ENCODE measurements around the gene TNRC18. TPM values are rescaled to one million over a fixed set of nuclear protein-coding genes. Genes with fewer than 3 reads are reported as not detected.

The TNRC18 gene
- polyA plus RNA-seq, 1 donor from 2014 or later = 23.6 TPM

- no peak for TF ChIP-seq TAF1 (IDR thresholded peaks at IDR 0.05; ENCODE audit: low read depth)
- TF ChIP-seq, protein P1, sequence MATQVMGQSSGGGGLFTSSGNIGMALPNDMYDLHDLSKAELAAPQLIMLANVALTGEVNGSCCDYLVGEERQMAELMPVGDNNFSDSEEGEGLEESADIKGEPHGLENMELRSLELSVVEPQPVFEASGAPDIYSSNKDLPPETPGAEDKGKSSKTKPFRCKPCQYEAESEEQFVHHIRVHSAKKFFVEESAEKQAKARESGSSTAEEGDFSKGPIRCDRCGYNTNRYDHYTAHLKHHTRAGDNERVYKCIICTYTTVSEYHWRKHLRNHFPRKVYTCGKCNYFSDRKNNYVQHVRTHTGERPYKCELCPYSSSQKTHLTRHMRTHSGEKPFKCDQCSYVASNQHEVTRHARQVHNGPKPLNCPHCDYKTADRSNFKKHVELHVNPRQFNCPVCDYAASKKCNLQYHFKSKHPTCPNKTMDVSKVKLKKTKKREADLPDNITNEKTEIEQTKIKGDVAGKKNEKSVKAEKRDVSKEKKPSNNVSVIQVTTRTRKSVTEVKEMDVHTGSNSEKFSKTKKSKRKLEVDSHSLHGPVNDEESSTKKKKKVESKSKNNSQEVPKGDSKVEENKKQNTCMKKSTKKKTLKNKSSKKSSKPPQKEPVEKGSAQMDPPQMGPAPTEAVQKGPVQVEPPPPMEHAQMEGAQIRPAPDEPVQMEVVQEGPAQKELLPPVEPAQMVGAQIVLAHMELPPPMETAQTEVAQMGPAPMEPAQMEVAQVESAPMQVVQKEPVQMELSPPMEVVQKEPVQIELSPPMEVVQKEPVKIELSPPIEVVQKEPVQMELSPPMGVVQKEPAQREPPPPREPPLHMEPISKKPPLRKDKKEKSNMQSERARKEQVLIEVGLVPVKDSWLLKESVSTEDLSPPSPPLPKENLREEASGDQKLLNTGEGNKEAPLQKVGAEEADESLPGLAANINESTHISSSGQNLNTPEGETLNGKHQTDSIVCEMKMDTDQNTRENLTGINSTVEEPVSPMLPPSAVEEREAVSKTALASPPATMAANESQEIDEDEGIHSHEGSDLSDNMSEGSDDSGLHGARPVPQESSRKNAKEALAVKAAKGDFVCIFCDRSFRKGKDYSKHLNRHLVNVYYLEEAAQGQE (IDR thresholded peaks at IDR 0.05; ENCODE audit: borderline replicate concordance) = no peak
- TF ChIP-seq, protein P2, sequence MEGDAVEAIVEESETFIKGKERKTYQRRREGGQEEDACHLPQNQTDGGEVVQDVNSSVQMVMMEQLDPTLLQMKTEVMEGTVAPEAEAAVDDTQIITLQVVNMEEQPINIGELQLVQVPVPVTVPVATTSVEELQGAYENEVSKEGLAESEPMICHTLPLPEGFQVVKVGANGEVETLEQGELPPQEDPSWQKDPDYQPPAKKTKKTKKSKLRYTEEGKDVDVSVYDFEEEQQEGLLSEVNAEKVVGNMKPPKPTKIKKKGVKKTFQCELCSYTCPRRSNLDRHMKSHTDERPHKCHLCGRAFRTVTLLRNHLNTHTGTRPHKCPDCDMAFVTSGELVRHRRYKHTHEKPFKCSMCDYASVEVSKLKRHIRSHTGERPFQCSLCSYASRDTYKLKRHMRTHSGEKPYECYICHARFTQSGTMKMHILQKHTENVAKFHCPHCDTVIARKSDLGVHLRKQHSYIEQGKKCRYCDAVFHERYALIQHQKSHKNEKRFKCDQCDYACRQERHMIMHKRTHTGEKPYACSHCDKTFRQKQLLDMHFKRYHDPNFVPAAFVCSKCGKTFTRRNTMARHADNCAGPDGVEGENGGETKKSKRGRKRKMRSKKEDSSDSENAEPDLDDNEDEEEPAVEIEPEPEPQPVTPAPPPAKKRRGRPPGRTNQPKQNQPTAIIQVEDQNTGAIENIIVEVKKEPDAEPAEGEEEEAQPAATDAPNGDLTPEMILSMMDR (IDR thresholded peaks at IDR 0.05; ENCODE audit: poor library complexity, severe bottlenecking) = no peak
- TF ChIP-seq SMC3 (conservative IDR thresholded peaks at IDR 0.05; ENCODE audit: poor library complexity) = no peak
- no peak for TF ChIP-seq EZH2 (IDR thresholded peaks at IDR 0.05; ENCODE audit: borderline replicate concordance, insufficient read depth, low read length, poor library complexity, severe bottlenecking)
- no peak for TF ChIP-seq MXI1 (conservative IDR thresholded peaks at IDR 0.05; ENCODE audit: poor library complexity, severe bottlenecking)
- TF ChIP-seq POLR2AphosphoS5 (IDR thresholded peaks at IDR 0.05) = no peak
- TF ChIP-seq EP300 (conservative IDR thresholded peaks at IDR 0.05; ENCODE audit: poor library complexity, severe bottlenecking) = no peak
- TF ChIP-seq RAD21 (conservative IDR thresholded peaks at IDR 0.05) = no peak
- Histone ChIP-seq H3K4me2 (ENCODE audit: low read length) (no peak overlapping the region), H3F3A (ENCODE audit: insufficient read depth, low read length, poor library complexity, severe bottlenecking) (no peaks in the 10 kb centered on the region), H3K79me2 (replicated peaks; ENCODE audit: insufficient read depth, low read length) (no peaks in the 10 kb centered on the region), H3K9ac (ENCODE audit: low read length) (no peak overlapping the region), H3K27me3 (ENCODE audit: insufficient read depth, low read depth, low read length) (no peaks in the 10 kb centered on the region), H3K36me3 (ENCODE audit: insufficient read depth, low read length) (no peaks in the 10 kb centered on the region), H3K27ac (ENCODE audit: low read length) (no peak overlapping the region), H2AFZ (ENCODE audit: low read depth, low read length) (no peak overlapping the region), H4K20me1 (ENCODE audit: insufficient read depth) (no peaks in the 10 kb centered on the region), H3K4me3 (ENCODE audit: low read length) (no peak overlapping the region), H3K9me2 (ENCODE audit: insufficient read depth, low read length) (no peaks in the 10 kb centered on the region), H3K9me3 (ENCODE audit: low read length) (no peaks in the 10 kb centered on the region)
Measured at GRCh38 chr7:5443678-5444077, 20.0 kb upstream of the TNRC18 start.

DNA sequence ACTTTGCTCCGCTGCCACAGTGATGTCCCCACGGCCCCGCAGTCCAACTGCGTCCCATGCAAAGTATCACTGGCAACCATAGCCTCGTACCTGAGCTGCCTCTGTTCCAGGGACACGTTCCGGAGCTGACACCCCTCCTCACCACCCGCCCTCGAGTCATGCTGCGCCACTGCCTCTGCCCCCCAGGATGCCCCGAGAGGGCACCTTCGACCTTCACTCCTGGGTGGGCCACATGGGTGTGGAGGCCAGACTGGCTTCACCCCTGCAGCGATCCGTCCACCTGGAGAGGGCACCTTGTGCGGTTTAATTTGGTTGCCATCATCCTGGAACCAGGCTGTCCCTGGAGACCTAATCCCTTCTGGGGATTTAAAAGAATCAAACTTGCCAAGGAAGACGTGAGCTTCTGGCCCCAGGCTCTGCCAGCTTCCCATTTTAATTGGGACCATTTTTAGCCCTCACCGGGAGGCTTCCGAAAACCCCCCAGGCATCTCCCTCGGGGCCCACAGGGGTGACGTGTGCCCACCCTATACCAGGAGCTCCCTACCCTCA, 19.2 kb upstream of the TNRC18 start:
- H3F3A ChIP-seq (ENCODE audit: insufficient read depth, low read length, poor library complexity, severe bottlenecking) = no peaks in the 10 kb centered on the region
- TF ChIP-seq, protein P1 (IDR thresholded peaks at IDR 0.05; ENCODE audit: borderline replicate concordance) = no peak
- TF ChIP-seq MXI1 (conservative IDR thresholded peaks at IDR 0.05; ENCODE audit: poor library complexity, severe bottlenecking) = no peak
- no peak for TF ChIP-seq POLR2AphosphoS5 (IDR thresholded peaks at IDR 0.05)
- no peak for TF ChIP-seq EZH2 (IDR thresholded peaks at IDR 0.05; ENCODE audit: borderline replicate concordance, insufficient read depth, low read length, poor library complexity, severe bottlenecking)
- TF ChIP-seq RAD21 (conservative IDR thresholded peaks at IDR 0.05) = no peak
- TF ChIP-seq, protein P2 (IDR thresholded peaks at IDR 0.05; ENCODE audit: poor library complexity, severe bottlenecking) = no peak
- no peak for TF ChIP-seq TAF1 (IDR thresholded peaks at IDR 0.05; ENCODE audit: low read depth)
- no peak for TF ChIP-seq SMC3 (conservative IDR thresholded peaks at IDR 0.05; ENCODE audit: poor library complexity)
- no peak for TF ChIP-seq EP300 (conservative IDR thresholded peaks at IDR 0.05; ENCODE audit: poor library complexity, severe bottlenecking)
- no peak overlapping the region for H3K4me2 ChIP-seq (ENCODE audit: low read length)
- H3K9ac ChIP-seq (ENCODE audit: low read length) = no peak overlapping the region
- H3K79me2 ChIP-seq (replicated peaks; ENCODE audit: insufficient read depth, low read length) = no peaks in the 10 kb centered on the region
- no peak overlapping the region for H2AFZ ChIP-seq (ENCODE audit: low read depth, low read length)
- no peaks in the 10 kb centered on the region for H3K9me3 ChIP-seq (ENCODE audit: low read length)
- no peaks in the 10 kb centered on the region for H4K20me1 ChIP-seq (ENCODE audit: insufficient read depth)
- no peaks in the 10 kb centered on the region for H3K27me3 ChIP-seq (ENCODE audit: insufficient read depth, low read depth, low read length)
- no peaks in the 10 kb centered on the region for H3K9me2 ChIP-seq (ENCODE audit: insufficient read depth, low read length)
- H3K4me3 ChIP-seq (ENCODE audit: low read length) = no peak overlapping the region
- no peaks in the 10 kb centered on the region for H3K36me3 ChIP-seq (ENCODE audit: insufficient read depth, low read length)
- no peak overlapping the region for H3K27ac ChIP-seq (ENCODE audit: low read length)
